HCT116 (cell line): ENCODE data around the gene PDE2A. TPM values are rescaled to one million over a fixed set of nuclear protein-coding genes. Genes with fewer than 3 reads are reported as not detected.
A peak's percentile ranks its signal among the peaks of the same experiment; 100 is the strongest.

Source experiments
- ATAC-seq: fragments of 200-7000 bp; cut with Tn5 transposase; 2 replicates; pipeline ENCODE4 v1.9.1; 2020; ENCODE audit warnings: mild to moderate bottlenecking, moderate library complexity
- BruUV-seq: library from RNA; stranded (reverse); fragments of 400-500 nt; replicated peaks from 2 replicates; lab custom pipeline; 2021; lab: Mats Ljungman, UMichigan
- CTCF ChIA-PET: fragments of 300-600 bp; sonication (Branson Sonifier 250); formaldehyde crosslinking; loops from one replicate; lab custom pipeline; 2021; ENCODE audit warnings: antibody characterized with exemption; lab: Charles Lee
- POLR2A ChIA-PET: fragments of 300-600, 350-600 bp; sonication (Branson Sonifier 250); formaldehyde crosslinking; loops from one replicate; lab custom pipeline; 2021; ENCODE audit warnings: antibody characterized with exemption; lab: Charles Lee
- RAD21 ChIA-PET, 2 experiments: fragments of 300-600 bp; sonication (Branson Sonifier 250); formaldehyde crosslinking; loops; one replicate each; lab custom pipeline; 2023; ENCODE audit warnings: low total read pairs in 2 of 2; ENCODE audit not compliant: uncharacterized antibody in 2 of 2, unreplicated experiment in 2 of 2, low non-redundant PET in 1 of 2; lab: Charles Lee
- DNase-seq: peaks from one replicate; pipeline ENCODE4 v3.0.0-alpha.2; 2010; ENCODE audit warnings: low read depth, low spot score
- H2AFZ ChIP-seq: fragments of 200-600 bp; shearing (Covaris generic), sonication (generic); 2 replicates; pipeline ENCODE4 v1.6.1; 2017; ENCODE audit warnings: low read depth, mixed run types, mixed read lengths, antibody characterized with exemption, low read length; ENCODE audit not compliant: poor library complexity, severe bottlenecking
- H3K27ac ChIP-seq: 2 replicates; pipeline ENCODE4 v1.5.1; 2012; ENCODE audit warnings: low read depth, low read length
- H3K27me3 ChIP-seq: fragments of 200-600 bp; sonication (generic); 2 replicates; pipeline ENCODE4 v1.6.1; 2016; ENCODE audit warnings: mixed run types, low read length, mixed read lengths; ENCODE audit not compliant: insufficient read depth
- H3K36me3 ChIP-seq, 2 experiments: fragments of 200-500 bp in 1 of 2; fragments of 200-600 bp in 1 of 2; sonication (Bioruptor generic) in 1 of 2; sonication (generic) in 1 of 2; 2 replicates each; pipeline versions ENCODE4 v1.5.1 to v1.6.1; 2014 to 2016; ENCODE audit warnings: low read length in 2 of 2, inconsistent platforms in 1 of 2, mixed read lengths in 1 of 2, mixed run types in 1 of 2; ENCODE audit not compliant: insufficient read depth in 2 of 2, control insufficient read depth in 1 of 2
- H3K4me1 ChIP-seq, 2 experiments: fragments of 200-600 bp in 1 of 2; sonication (generic) in 1 of 2; 2 replicates each; pipeline versions ENCODE4 v1.5.1 to v1.6.1; 2012 to 2017; ENCODE audit warnings: low read length in 2 of 2, inconsistent platforms in 1 of 2, mild to moderate bottlenecking in 1 of 2, mixed read lengths in 1 of 2, mixed run types in 1 of 2, moderate library complexity in 1 of 2; ENCODE audit not compliant: insufficient read depth in 2 of 2, control insufficient read depth in 1 of 2
- H3K4me2 ChIP-seq: fragments of 200-600 bp; sonication (generic); 2 replicates; pipeline ENCODE4 v1.6.1; 2017; ENCODE audit warnings: mixed run types, low read length, mixed read lengths
- H3K4me3 ChIP-seq, 2 experiments: fragments of 200-600 bp in 1 of 2; sonication (generic) in 1 of 2; replicated peaks in 1 of 2; 2 replicates each; pipeline ENCODE4 v1.5.1; 2011 to 2016; ENCODE audit warnings: low read length in 2 of 2, control low read depth in 1 of 2, low read depth in 1 of 2, mild to moderate bottlenecking in 1 of 2, mixed read lengths in 1 of 2, mixed run types in 1 of 2
- H3K79me2 ChIP-seq: fragments of 200-600 bp; sonication (generic); 2 replicates; pipeline ENCODE4 v1.6.1; 2017; ENCODE audit warnings: mild to moderate bottlenecking, mixed run types, low read length, moderate library complexity, mixed read lengths; ENCODE audit not compliant: insufficient read depth
- H3K9ac ChIP-seq: fragments of 200-600 bp; sonication (generic); 2 replicates; pipeline ENCODE4 v1.6.1; 2016; ENCODE audit warnings: low read length, mixed read lengths
- H3K9me2 ChIP-seq: fragments of 200-600 bp; sonication (generic), shearing (Covaris generic); 2 replicates; pipeline ENCODE4 v1.6.1; 2017; ENCODE audit warnings: mixed run types, mild to moderate bottlenecking, moderate library complexity; ENCODE audit not compliant: insufficient read depth
- H3K9me3 ChIP-seq, 2 experiments: fragments of 200-500 bp in 1 of 2; fragments of 200-600 bp in 1 of 2; sonication (Bioruptor generic) in 1 of 2; sonication (generic) in 1 of 2; 2 replicates each; pipeline ENCODE4 v1.6.1; 2014 to 2017; ENCODE audit warnings: low read length in 2 of 2, mixed read lengths in 2 of 2, inconsistent platforms in 1 of 2, low read depth in 1 of 2, mild to moderate bottlenecking in 1 of 2, mixed run types in 1 of 2, moderate library complexity in 1 of 2; ENCODE audit not compliant: control insufficient read depth in 1 of 2, insufficient read depth in 1 of 2
- H4K20me1 ChIP-seq: fragments of 200-600 bp; sonication (generic), shearing (Covaris generic); 2 replicates; pipeline ENCODE4 v1.6.1; 2017; ENCODE audit warnings: mixed run types, mild to moderate bottlenecking, moderate library complexity; ENCODE audit not compliant: insufficient read depth
- SP1 ChIP-seq: IDR thresholded peaks from 2 replicates; pipeline ENCODE4 v1.6.1; 2012; ENCODE audit warnings: low read depth
- YY1 ChIP-seq: IDR thresholded peaks from 2 replicates; pipeline ENCODE4 v1.6.1; 2011; ENCODE audit warnings: low read length, low read depth, moderate library complexity, mild to moderate bottlenecking; ENCODE audit not compliant: insufficient replicate concordance; ENCODE audit errors: extremely low read depth
- intact Hi-C: fragments of 100-400 bp; cut with micrococcal nuclease; formaldehyde crosslinking; loops from 2 replicates; pipeline ENCODE4 v1.10.0; 2022
- total RNA-seq: library from RNA; stranded (reverse); gene quantifications from one replicate; pipeline ENCODE4 v1.2.1, GENCODE V29; 2021; ENCODE audit not compliant: unreplicated experiment
- TF ChIP-seq, protein P1 (sequence below), 3 experiments: fragments of 200-600 bp in 1 of 3; sonication (generic) in 1 of 3; IDR thresholded peaks in 2 of 3; conservative IDR thresholded peaks in 1 of 3; 2 replicates each; pipeline ENCODE4 v1.5.1; 2012 to 2017; ENCODE audit warnings: low read depth in 2 of 3, low read length in 2 of 3, antibody characterized with exemption in 1 of 3, borderline replicate concordance in 1 of 3, control low read depth in 1 of 3, mild to moderate bottlenecking in 1 of 3, mixed read lengths in 1 of 3, mixed run types in 1 of 3, moderate library complexity in 1 of 3; ENCODE audit not compliant: insufficient read depth in 1 of 3

Gene PDE2A
- total RNA-seq, 1 experiment from 2014 or later, result 7.6 TPM

DNA sequence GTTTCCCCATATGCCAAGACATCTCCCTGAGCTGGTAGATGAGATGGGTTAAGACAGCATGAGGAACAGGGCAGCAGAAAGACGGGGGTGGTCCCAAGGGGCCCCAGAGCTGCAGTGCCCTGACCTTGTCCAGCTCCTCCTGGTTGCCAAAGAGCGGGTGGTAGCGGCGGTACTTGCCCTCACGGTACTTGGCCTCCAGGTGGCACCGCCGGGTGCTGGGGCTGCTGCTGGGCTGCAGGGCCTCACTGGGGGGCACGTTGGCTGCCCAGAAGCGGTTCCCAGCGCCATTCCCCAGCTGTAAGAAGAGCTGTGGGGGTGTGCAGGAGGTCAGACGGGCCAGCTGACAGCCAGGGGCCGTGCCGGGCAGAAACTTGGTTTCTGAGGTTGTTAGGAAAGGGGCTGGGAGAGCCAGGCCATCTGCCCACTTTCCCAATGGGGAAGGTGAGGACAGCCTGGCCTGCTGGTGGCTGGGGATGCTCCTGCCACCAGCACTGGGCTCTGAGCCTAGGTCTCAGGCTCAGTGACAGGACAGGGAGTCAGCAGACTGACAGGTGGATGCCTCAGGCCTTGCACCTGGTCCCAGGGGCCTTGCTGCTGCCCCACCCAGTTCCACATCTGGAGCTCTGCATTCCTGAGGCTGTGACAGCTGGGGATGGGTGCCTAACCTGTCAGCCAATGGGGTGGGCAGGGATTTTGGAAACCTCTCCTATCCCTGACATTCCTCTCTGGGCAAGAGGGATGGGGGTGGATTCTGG is 30.0 kb upstream of the PDE2A start:
- Histone ChIP-seq H3K79me2 (no peaks in the 10 kb centered on the region), H3K27me3 (no peaks in the 10 kb centered on the region), H3K9me3 (no peaks in the 10 kb centered on the region), H3K9me2 (no peaks in the 10 kb centered on the region), H3K9ac (no peak overlapping the region), H3K27ac (no peak overlapping the region), H3K4me3 (no peak overlapping the region), H3K4me2 (no peak overlapping the region), H2AFZ (no peak overlapping the region), H4K20me1 (no peaks in the 10 kb centered on the region), H3K36me3 (peaks cover 0 to 5% of the 10 kb centered on the region in 2 experiments; a peak in 2 of 4 replicates), H3K4me1 (peaks cover 3 to 19% of the 10 kb centered on the region in 2 experiments; a peak in 3 of 4 replicates)
- ATAC-seq (peak; percentile 31; the same call in 1 of the 2 replicates), DNase-seq (no peak)
- ChIA-PET CTCF (interaction anchor here (0.6 to 1.0 kb wide), 2 partner anchors 22 to 109 kb away, joined by 3 read pairs; no protein-coding TSS in a partner anchor), POLR2A (no interaction called here), RAD21 (no interaction called here)
- BruUV-seq, result no TSS peak
- no peak for TF ChIP-seq YY1
- TF ChIP-seq SP1, result no peak
- TF ChIP-seq, protein P1, sequence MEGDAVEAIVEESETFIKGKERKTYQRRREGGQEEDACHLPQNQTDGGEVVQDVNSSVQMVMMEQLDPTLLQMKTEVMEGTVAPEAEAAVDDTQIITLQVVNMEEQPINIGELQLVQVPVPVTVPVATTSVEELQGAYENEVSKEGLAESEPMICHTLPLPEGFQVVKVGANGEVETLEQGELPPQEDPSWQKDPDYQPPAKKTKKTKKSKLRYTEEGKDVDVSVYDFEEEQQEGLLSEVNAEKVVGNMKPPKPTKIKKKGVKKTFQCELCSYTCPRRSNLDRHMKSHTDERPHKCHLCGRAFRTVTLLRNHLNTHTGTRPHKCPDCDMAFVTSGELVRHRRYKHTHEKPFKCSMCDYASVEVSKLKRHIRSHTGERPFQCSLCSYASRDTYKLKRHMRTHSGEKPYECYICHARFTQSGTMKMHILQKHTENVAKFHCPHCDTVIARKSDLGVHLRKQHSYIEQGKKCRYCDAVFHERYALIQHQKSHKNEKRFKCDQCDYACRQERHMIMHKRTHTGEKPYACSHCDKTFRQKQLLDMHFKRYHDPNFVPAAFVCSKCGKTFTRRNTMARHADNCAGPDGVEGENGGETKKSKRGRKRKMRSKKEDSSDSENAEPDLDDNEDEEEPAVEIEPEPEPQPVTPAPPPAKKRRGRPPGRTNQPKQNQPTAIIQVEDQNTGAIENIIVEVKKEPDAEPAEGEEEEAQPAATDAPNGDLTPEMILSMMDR (IDR thresholded peaks at IDR 0.05 in 2 of 3, conservative IDR thresholded peaks at IDR 0.05 in 1 of 3; ENCODE audit: borderline replicate concordance in 1 of 3, insufficient read depth in 1 of 3, low read depth in 2 of 3, low read length in 2 of 3), result peak in 2 of 3 experiments; percentile 29 to 33; a peak in 3 of 6 replicates
- intact Hi-C loops, result no loop called here
